Nephron (organoid): ENCODE measurements around the gene DLX6.

Experiments
- H3K27ac Mint-ChIP-seq, 3 experiments: 2 replicates each; pipeline ENCODE4 v1.8.0; 2020; ENCODE audit warnings: mixed read lengths in 3 of 3, mild to moderate bottlenecking in 2 of 3, moderate library complexity in 1 of 3
- H3K27me3 Mint-ChIP-seq: 2 replicates; pipeline ENCODE4 v1.8.0; 2021; ENCODE audit warnings: low read depth, mild to moderate bottlenecking, moderate library complexity, mixed read lengths
- H3K36me3 Mint-ChIP-seq: 2 replicates; pipeline ENCODE4 v1.8.0; 2020; ENCODE audit warnings: low read depth, mixed read lengths
- H3K4me1 Mint-ChIP-seq: 2 replicates; pipeline ENCODE4 v1.8.0; 2020; ENCODE audit warnings: mixed read lengths
- H3K4me3 Mint-ChIP-seq, 3 experiments: 2 replicates each; pipeline ENCODE4 v1.8.0; 2020; ENCODE audit warnings: mild to moderate bottlenecking in 3 of 3, mixed read lengths in 3 of 3, moderate library complexity in 2 of 3
- H3K9me3 Mint-ChIP-seq: 2 replicates; pipeline ENCODE4 v1.8.0; 2020; ENCODE audit warnings: mixed read lengths
- TF ChIP-seq, protein P1 (sequence below), 3 experiments: fragments of 200-600 bp; sonication (generic); IDR thresholded peaks; one replicate each; pipeline ENCODE4 v1.5.0; 2021; ENCODE audit warnings: antibody characterized with exemption in 3 of 3; ENCODE audit not compliant: unreplicated experiment in 3 of 3

Gene DLX6

DNA sequence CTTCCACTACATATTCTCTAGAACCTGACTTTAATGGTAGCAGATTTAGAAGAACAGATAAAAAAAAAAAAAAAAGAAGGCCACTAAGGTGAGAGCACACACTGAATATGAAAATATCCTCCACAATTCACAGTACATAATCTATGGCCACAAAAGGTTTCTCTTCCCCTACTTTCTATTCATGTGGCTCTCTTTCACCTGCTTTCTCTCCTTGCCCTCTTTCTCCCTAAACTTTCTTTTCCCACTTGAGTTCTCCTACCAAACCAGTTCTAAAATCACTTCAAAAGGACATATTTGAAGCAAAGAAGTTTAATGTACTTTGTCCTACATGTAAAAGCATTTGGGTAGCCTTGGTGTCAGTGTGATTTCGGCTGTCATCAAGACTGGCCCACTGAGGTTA is 18.5 kb upstream of the DLX6 start:
- TF ChIP-seq, protein P1, sequence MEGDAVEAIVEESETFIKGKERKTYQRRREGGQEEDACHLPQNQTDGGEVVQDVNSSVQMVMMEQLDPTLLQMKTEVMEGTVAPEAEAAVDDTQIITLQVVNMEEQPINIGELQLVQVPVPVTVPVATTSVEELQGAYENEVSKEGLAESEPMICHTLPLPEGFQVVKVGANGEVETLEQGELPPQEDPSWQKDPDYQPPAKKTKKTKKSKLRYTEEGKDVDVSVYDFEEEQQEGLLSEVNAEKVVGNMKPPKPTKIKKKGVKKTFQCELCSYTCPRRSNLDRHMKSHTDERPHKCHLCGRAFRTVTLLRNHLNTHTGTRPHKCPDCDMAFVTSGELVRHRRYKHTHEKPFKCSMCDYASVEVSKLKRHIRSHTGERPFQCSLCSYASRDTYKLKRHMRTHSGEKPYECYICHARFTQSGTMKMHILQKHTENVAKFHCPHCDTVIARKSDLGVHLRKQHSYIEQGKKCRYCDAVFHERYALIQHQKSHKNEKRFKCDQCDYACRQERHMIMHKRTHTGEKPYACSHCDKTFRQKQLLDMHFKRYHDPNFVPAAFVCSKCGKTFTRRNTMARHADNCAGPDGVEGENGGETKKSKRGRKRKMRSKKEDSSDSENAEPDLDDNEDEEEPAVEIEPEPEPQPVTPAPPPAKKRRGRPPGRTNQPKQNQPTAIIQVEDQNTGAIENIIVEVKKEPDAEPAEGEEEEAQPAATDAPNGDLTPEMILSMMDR (IDR thresholded peaks at IDR 0.05; ENCODE audit: unreplicated experiment in 3 of 3) = no peak
- H3K4me1 Mint-ChIP-seq = peaks cover 6% of the 10 kb centered on the region
- no peaks in the 10 kb centered on the region for H3K36me3 Mint-ChIP-seq
- H3K27me3 Mint-ChIP-seq = peaks cover 99% of the 10 kb centered on the region
- no peaks in the 10 kb centered on the region for H3K9me3 Mint-ChIP-seq
- H3K4me3 Mint-ChIP-seq = no peak overlapping the region
- no peak overlapping the region for H3K27ac Mint-ChIP-seq

DNA sequence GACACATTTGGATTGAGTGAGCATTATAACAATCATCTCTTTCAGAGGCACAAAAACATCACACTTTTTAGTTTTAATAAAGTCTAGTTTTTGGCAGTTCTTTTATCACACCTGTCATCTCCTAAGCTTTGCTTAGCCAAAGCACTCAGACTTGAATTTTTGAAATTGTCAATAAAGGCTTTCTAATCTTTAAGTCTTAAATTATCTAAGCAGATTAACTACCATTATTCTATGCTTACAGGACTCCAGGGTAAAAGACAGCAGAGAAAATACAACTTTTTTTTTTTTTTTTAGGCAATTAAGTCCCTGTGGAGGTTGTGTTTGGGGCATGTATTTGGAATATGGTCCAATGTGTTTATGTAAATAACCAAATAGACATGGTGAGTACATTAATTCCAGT is 17.6 kb upstream of the DLX6 start:
- peaks cover 6% of the 10 kb centered on the region for H3K4me1 Mint-ChIP-seq
- H3K4me3 Mint-ChIP-seq = no peak overlapping the region
- no peak overlapping the region for H3K27ac Mint-ChIP-seq
- H3K9me3 Mint-ChIP-seq = peaks cover under 1% of the 10 kb centered on the region
- peaks cover 100% of the 10 kb centered on the region for H3K27me3 Mint-ChIP-seq
- H3K36me3 Mint-ChIP-seq = no peaks in the 10 kb centered on the region
- TF ChIP-seq, protein P1 (IDR thresholded peaks at IDR 0.05; ENCODE audit: unreplicated experiment in 3 of 3) = no peak

DNA sequence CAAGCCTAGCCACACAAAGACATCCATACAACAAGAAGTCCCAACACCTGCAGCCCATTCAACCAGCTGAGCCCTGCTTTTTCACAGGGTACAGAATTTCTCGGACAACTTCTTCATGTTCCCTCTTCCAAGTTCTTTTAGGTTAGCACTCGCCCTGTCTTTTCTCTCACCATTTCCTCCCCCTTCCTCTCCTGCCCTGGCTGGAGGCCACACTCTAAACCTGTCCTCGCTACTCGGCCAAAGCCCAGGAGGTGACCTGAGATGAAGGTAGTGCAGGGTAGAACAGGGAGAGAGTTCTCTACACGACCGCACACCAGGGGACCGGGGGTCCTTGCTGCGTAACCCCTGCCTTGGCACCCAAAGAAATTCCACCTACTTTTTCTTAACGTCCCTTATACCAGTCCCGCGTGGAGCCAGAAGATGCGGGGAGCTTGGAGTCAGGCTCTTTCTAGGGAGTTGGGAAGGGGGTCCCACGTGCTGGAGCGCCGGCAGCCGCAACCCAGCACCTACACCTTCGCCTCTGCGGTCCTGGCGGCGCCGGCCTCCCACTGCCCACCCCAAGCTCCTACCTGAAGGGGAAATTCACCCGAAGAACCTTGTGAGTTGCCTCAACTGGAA is 16.0 kb upstream of the DLX6 start:
- Mint-ChIP-seq H3K27ac (no peak overlapping the region), H3K9me3 (peaks cover 13% of the 10 kb centered on the region), H3K4me1 (peaks cover 6% of the 10 kb centered on the region), H3K27me3 (peaks cover 100% of the 10 kb centered on the region), H3K36me3 (no peaks in the 10 kb centered on the region), H3K4me3 (peak overlapping the region in 1 of 3 experiments; percentile 26)
- TF ChIP-seq, protein P1 (IDR thresholded peaks at IDR 0.05; ENCODE audit: unreplicated experiment in 3 of 3) = no peak

DNA sequence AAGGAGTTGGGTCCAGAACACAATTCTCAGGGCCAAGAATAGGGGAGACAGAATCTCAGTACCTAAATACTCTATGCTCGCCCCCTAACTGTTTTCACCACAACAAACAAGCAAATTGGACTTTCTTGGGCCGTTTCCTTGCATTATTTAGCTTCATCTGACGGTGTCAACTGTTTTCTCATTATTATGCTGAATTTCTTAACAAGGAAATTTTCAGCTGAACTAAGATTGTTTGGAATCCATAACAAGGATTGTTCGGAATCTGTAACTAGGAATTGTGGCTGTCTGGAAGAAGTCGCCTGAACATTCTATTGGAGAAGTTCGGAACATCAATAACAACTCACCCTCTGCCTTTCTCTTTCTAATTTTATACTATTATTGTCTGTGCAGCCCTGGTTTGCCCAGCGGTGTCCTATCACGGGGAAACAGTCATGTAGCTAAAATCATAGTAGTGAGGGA is 15.5 kb upstream of the DLX6 start:
- Mint-ChIP-seq H3K27me3 (peaks cover 100% of the 10 kb centered on the region), H3K9me3 (peaks cover 18% of the 10 kb centered on the region), H3K36me3 (no peaks in the 10 kb centered on the region), H3K4me3 (no peak overlapping the region), H3K27ac (no peak overlapping the region), H3K4me1 (peaks cover 6% of the 10 kb centered on the region)
- TF ChIP-seq, protein P1 (IDR thresholded peaks at IDR 0.05; ENCODE audit: unreplicated experiment in 3 of 3) = no peak

DNA sequence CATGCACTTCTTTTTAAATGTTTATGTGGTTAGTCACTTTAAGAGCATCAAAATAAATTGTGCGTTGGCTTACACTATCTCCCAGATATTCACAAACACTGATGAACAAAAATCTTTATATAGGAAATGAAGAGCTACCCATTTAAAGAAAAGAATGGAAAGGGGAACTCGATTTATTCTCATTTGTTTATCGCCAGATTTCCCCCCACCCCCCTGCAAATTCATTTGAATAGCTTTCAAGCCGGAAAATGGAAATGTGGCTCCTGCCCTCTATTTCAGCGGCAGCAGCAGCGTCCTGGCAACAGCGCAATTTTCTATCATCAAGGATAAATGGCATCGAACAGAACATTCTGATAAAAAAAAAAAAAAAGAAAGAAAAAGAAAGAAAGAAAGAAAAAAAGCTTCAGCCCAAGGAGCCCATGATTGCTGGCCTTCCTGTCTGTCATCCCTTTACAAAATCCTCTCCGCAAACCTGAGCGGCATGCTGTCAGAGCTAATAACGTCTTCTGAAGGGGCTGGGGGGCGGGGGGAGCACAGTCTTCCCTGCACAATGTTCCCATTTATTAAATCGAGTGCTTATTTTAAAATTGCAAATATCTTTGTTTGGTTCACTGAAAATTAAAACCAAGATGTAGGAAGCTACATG is 13.7 kb upstream of the DLX6 start:
- H3K36me3 Mint-ChIP-seq = no peaks in the 10 kb centered on the region
- peaks cover 6% of the 10 kb centered on the region for H3K4me1 Mint-ChIP-seq
- H3K4me3 Mint-ChIP-seq = no peak overlapping the region
- no peak overlapping the region for H3K27ac Mint-ChIP-seq
- peaks cover 100% of the 10 kb centered on the region for H3K27me3 Mint-ChIP-seq
- TF ChIP-seq, protein P1 (IDR thresholded peaks at IDR 0.05; ENCODE audit: unreplicated experiment in 3 of 3) = no peak
- peaks cover 18% of the 10 kb centered on the region for H3K9me3 Mint-ChIP-seq
